ENCODE measurements around the gene TANC1.

TANC1 gene

GRCh38 chr2:159096901-159097300 lies 128.5 kb downstream of the TANC1 start:
- DNase-seq (ENCODE audit: low read depth): no peak

GRCh38 chr2:159098361-159098760 lies 129.9 kb downstream of the TANC1 start:
- no peak for TF ChIP-seq CTCF (IDR thresholded peaks at IDR 0.05; ENCODE audit: low read depth, low read length, missing control alignments)
- no peak for DNase-seq (ENCODE audit: low read depth)
- H3K4me3 ChIP-seq (ENCODE audit: low read depth, low read length): no peak overlapping the region

More at GRCh38 chr2:159096901-159097300, 128.5 kb downstream of the TANC1 start:
- no peak overlapping the region for H3K4me3 ChIP-seq (ENCODE audit: low read depth, low read length)
- no peak for TF ChIP-seq CTCF (IDR thresholded peaks at IDR 0.05; ENCODE audit: low read depth, low read length, missing control alignments)

- no peak overlapping the region for H3K4me3 ChIP-seq (ENCODE audit: low read depth, low read length)
- DNase-seq (ENCODE audit: low read depth): no peak
- TF ChIP-seq CTCF (IDR thresholded peaks at IDR 0.05; ENCODE audit: low read depth, low read length, missing control alignments): no peak
Measured at GRCh38 chr2:159098921-159099411, 130.5 kb downstream of the TANC1 start.

- no peak for TF ChIP-seq CTCF (IDR thresholded peaks at IDR 0.05; ENCODE audit: low read depth, low read length, missing control alignments)
- DNase-seq (ENCODE audit: low read depth): no peak
- no peak overlapping the region for H3K4me3 ChIP-seq (ENCODE audit: low read depth, low read length)
Measured at GRCh38 chr2:159101755-159102489, 133.5 kb downstream of the TANC1 start.

GRCh38 chr2:159103411-159103810 lies 135.0 kb downstream of the TANC1 start:
- H3K4me3 ChIP-seq (ENCODE audit: low read depth, low read length): no peak overlapping the region
- DNase-seq (ENCODE audit: low read depth): no peak
- TF ChIP-seq CTCF (IDR thresholded peaks at IDR 0.05; ENCODE audit: low read depth, low read length, missing control alignments): no peak

- DNase-seq (ENCODE audit: low read depth): no peak
- no peak overlapping the region for H3K4me3 ChIP-seq (ENCODE audit: low read depth, low read length)
- TF ChIP-seq CTCF (IDR thresholded peaks at IDR 0.05; ENCODE audit: low read depth, low read length, missing control alignments): no peak
Measured at GRCh38 chr2:159106109-159106508, 137.7 kb downstream of the TANC1 start.

All from GM12864 (cell line).